HG03045 (cell line): ENCODE data around the gene SULT1A3.
"Not testable (repeated sequence)": the region's sequence is repeated elsewhere in the genome, so short reads cannot be mapped to it uniquely, and the experiment has no call there.

Source experiments
- ATAC-seq: cut with Tn5 transposase; IDR thresholded peaks from one replicate; pipeline ENCODE4 v1.9.1; 2021; ENCODE audit warnings: mild to moderate bottlenecking, moderate library complexity; ENCODE audit not compliant: unreplicated experiment

Gene SULT1A3

GRCh38 chr16:30199049-30199448 is at the start of gene SULT1A3:
TSS of gene SULT1A3 (plus strand) at chr16:30199255. CDS start at chr16:30200729, 1,474 bp downstream.
- not testable (repeated sequence) for ATAC-seq

- ATAC-seq = no peak
Measured at GRCh38 chr16:30151091-30151490, 48.0 kb upstream of the SULT1A3 start.

DNA sequence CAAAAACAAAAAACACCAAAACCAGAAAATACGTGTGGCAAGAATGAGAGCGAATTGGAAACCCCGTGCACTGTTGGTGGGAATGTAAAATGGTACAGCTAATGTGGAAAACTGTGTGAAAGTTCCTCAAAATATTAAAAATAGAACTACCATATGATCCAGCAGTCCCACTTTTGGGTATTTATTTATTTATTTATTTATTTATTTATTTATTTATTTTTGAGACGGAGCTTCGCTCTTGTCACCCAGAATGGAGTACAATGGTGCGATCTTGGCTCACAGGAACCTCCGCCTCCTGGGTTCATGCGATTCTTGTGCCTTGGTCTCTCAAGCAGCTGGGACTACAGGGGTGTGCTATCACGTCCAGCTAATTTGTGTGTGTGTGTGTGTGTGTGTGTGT is 46.5 kb upstream of the SULT1A3 start:
- ATAC-seq = no peak

- ATAC-seq = no peak
Measured at GRCh38 chr16:30155188-30155587, 43.9 kb upstream of the SULT1A3 start.

DNA sequence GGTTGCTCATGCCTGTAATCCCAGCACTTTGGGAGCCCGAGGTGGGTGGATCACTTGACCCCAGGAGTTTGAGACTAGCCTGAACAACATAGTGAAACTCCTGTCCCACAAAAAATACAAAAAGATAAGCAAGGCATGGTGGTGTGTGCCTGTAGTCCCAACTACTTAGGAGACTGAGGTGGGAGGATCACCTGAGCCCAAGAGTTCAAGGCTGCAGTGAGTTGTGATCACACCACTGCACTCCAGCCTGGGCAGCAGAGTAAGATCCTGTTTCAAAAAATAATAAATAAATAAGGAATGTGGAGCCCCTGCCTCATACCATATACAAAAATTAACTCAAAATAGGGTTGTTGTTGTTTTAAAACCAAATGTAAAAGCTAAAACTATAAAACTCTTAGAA is 41.8 kb upstream of the SULT1A3 start:
- ATAC-seq = no peak

DNA sequence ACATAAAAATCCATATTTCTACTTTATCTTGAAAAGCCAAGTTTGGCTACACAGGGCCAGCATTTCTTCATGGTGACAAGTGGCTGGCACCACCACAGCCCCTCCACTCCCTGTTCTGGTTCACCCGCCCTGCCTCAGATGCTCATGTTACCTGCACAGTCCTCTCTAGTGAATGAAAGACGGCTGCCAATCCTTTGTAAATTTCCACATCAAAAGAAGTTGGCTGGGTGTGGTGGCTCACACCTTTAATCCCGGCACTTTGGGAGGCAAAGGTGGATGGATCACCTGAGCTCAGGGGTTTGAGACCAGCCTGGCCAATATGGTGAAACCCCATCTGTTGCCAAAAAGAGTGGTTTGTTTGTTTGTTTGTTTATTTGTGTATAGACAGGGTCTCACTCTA is 35.5 kb upstream of the SULT1A3 start:
- no peak for ATAC-seq

- no peak for ATAC-seq
Measured at GRCh38 chr16:30166202-30166902, 32.7 kb upstream of the SULT1A3 start.

- not testable (repeated sequence) for ATAC-seq
Measured at GRCh38 chr16:30168746-30169145, 30.3 kb upstream of the SULT1A3 start.

- ATAC-seq = not testable (repeated sequence)
Measured at GRCh38 chr16:30169416-30169815, 29.6 kb upstream of the SULT1A3 start.

DNA sequence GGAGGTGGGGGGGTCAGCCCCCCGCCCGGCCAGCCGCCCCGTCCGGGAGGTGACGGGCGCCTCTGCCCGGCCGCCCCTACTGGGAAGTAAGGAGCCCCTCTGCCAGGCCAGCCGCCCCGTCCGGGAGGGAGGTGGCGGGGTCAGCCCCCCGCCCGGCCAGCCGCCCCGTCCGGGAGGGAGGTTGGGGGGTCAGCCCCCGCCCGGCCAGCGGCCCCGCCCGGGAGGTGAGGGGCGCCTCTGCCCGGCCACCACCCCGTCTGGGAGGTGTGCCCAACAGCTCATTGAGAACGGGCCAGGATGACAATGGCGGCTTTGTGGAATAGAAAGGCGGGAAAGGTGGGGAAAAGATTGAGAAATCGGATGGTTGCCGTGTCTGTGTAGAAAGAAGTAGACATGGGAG is 28.9 kb upstream of the SULT1A3 start:
- not testable (repeated sequence) for ATAC-seq

- ATAC-seq = no peak
Measured at GRCh38 chr16:30173054-30173453, 26.0 kb upstream of the SULT1A3 start.

DNA sequence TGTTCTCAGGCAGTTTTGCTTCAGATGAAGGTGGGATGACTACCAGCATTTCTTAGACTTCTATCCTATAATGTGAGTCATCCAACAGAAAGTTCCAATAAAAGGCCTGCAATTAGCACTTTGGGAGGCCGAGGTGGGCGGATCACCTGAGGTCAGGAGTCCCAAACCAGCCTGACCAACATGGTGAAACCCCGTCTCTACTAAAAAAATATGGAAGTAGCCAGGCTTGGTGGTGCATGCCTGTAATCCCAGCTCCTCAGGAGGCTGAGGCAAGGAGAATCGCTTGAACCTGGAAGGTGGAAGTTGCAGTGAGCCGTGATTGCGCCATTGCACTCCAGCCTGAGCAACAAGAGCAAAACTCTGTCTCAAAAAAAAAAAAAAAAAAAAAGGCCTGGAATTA is 22.2 kb upstream of the SULT1A3 start:
- ATAC-seq = not testable (repeated sequence)

DNA sequence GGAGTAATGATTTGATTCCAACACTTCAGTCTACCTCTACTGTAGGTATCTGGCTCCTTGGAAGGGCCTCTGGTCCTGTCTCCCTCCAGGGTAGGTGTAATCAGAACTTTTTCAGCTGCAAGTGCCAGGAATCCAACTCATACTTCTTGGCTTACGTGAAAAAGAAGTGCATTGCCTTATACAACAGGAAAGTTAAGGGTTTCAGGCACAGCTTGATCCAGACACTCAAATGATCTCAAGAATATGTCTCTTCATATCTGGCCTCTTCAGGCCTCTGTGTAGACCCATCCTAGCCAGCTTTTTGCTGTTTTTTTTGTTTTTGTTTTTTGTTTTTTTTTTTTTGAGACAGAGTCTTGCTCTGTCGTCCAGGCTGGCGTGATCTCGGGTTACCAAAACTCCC is 19.9 kb upstream of the SULT1A3 start:
- no peak for ATAC-seq

- no peak for ATAC-seq
Measured at GRCh38 chr16:30179931-30180330, 19.1 kb upstream of the SULT1A3 start.

- ATAC-seq = no peak
Measured at GRCh38 chr16:30180741-30181140, 18.3 kb upstream of the SULT1A3 start.

DNA sequence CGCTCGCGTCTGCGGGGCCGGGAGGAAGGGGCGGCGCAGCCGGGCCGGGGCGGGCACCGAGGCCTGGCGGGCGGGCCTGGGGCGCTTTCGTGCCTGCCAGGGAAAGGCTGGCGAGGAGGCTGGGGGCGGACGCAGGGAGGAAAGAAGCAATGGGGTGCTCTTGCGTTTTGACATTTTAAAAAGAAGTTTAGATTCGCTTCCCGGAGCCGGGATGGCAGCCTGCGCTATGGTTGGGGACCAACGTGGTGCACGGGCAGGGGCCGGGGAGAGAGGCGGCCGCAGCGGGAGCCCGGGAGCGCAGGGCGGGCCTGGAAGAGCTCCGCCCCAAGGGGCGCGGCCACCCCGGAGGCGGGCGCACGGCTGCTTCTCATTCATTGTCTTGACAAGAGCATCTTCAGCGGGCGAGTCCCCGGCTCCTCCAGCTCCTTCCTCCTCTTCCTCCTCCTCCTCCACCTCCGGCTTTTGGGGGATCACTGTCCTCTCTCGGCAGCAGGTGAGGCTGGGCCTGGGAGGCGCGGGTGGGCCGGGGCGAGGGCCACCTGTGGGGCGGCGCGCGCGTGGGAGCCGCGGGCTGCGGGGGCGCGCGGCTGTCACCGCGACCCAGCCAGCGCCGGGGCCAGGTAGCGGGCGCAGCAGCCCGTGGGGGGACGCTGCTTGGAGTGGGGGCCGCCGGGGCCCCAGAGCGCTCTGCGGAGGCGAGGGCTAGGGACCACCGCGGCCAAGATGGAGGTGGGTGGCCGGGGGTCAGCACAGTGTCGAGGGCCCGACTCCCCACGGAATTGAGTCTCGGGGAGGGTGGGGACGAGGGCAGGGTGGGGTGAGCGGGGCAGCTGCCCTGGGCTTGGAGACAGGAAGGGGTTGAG is 15.6 kb upstream of the SULT1A3 start, which contains the start of gene CORO1A:
CORO1A (plus strand) TSS at position 370 of the 863 bp plus-strand sequence. CDS start 1,608 bp downstream, outside the sequence.
- ATAC-seq = peak; percentile 51

DNA sequence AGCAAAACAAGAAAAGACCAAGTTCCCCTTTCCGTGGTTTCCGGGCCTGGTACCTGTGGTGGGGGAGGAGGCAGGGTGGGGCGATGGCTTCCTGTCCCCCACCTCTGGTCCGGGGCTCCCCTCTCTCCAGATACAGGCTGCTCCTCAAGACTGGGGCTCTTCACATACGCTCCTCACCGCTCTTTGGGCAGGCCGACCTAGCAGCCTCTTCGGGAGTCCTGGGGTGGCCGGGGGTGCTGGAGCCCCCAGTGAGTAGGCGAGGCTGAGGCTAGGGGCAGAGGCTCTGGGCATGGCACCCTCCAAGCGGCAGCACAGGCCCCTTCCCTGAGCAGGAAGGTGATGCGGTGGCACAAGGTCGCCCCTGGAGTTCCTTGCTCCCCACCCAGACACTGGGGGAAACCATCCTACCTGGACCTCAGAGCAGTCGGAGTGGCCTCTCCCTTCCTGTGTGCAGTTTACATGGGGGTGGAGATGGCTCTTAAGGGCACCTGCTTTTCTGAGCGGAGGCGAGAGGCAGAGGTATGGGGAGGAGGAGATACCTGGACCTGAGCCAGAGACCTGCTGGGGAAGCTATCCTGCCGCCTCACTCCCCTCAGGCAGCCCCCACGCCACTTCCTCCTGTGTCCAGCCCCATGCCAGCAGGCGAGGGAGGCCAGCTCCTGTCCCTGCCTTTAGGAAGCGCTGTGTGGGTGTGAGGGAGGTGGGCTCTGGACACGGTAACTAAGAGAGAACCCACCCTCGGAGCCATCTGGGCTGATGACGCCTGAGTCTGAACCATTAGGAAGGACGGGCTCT is 14.8 kb upstream of the SULT1A3 start:
- ATAC-seq = peak; percentile 22

- ATAC-seq = no peak
Measured at GRCh38 chr16:30184891-30185682, 14.0 kb upstream of the SULT1A3 start.

DNA sequence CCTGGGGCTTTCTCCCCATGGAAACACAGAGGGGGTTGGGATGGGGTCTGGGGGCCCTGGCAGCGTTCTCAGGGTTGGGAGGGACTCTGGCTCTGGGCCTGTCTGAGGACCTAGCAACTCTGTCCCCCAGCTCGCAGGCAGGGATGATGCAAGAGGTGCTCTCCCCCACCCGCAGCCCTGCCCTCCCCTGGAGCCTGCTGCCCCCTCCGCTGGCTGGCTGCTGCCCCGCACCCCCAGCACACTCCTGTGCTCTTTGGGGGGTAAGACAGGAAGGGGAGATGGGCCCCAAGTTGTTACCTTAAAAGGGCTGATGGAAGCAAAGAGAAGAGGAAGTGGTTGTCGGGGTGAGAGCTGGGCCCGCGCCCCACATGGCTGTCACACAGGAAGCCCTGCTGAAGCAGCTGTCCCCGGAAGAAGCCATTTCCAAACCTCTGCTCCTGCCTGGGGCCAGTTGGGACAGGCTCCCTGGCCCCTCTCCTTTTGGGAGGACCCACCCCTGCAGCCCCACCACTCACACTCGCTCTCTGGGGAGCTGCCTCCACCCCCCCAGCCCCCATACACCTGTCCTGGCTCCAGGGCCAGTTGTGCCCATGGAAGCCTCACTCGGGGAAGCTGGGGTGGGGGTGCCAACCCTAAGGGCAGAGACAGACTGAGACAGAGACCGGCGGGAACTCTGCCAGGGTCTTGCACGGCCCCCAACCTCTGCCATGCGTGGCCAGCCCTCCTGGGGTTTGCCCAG is 13.2 kb upstream of the SULT1A3 start:
- ATAC-seq = no peak

- no peak for ATAC-seq
Measured at GRCh38 chr16:30186444-30186781, 12.6 kb upstream of the SULT1A3 start.
